OCI-LY1 (cell line): ENCODE results near the gene DNAJB5.

Experiments used
- CTCF ChIP-seq: fragments of 200-600 bp; sonication (generic), shearing (Covaris generic); IDR thresholded peaks from 2 replicates; pipeline ENCODE4 v1.5.1; 2017; ENCODE audit warnings: mild to moderate bottlenecking, antibody characterized with exemption, low read length, moderate library complexity, mixed read lengths
- EZH2 ChIP-seq: fragments of 200-600 bp; sonication (generic), shearing (Covaris generic); IDR thresholded peaks from 2 replicates; pipeline ENCODE4 v1.8.0; 2017; ENCODE audit warnings: borderline replicate concordance, mixed run types, mild to moderate bottlenecking, antibody characterized with exemption, low read length, moderate library complexity, mixed read lengths

GRCh38 chr9:34992376-34992951, 2.9 kb downstream of the DNAJB5 start:
- no peak for TF ChIP-seq EZH2
- no peak for TF ChIP-seq CTCF
